HepG2 (cell line): ENCODE measurements around the gene ACOT13. TPM values are rescaled to one million over a fixed set of nuclear protein-coding genes. Genes with fewer than 3 reads are reported as not detected.

Source experiments
- KAT2B ChIP-seq: fragments of 150-350 bp; IDR thresholded peaks from 2 replicates; pipeline ENCODE4 v1.6.1; 2014; ENCODE audit warnings: low read depth, low read length, borderline replicate concordance
- KLF12 ChIP-seq: sonication (generic); formaldehyde crosslinking; IDR thresholded peaks from 2 replicates; pipeline ENCODE4 v1.4.0; 2020; ENCODE audit warnings: missing genetic modification reagents, borderline replicate concordance
- MEIS1 ChIP-seq: sonication (generic); formaldehyde crosslinking; IDR thresholded peaks from 2 replicates; pipeline ENCODE4 v1.9.0; 2021; ENCODE audit warnings: mild to moderate bottlenecking, missing genetic modification reagents, moderate library complexity, borderline replicate concordance
- NFE2L2 ChIP-seq: fragments of 150-350 bp; IDR thresholded peaks from 2 replicates; pipeline ENCODE4 v1.6.1; 2014; ENCODE audit warnings: low read length
- NFYB ChIP-seq: sonication (generic); formaldehyde crosslinking; IDR thresholded peaks from 2 replicates; pipeline ENCODE4 v1.4.0; 2020; ENCODE audit warnings: missing genetic modification reagents
- RBM39 ChIP-seq: fragments of 200-400 bp; formaldehyde crosslinking; IDR thresholded peaks from one replicate; pipeline ENCODE4 v1.6.1; 2018; ENCODE audit warnings: antibody characterized with exemption, mild to moderate bottlenecking, low read depth, low read length; ENCODE audit not compliant: poor library complexity, severe bottlenecking
- ZBTB33 ChIP-seq: sonication (generic); formaldehyde crosslinking; IDR thresholded peaks from 2 replicates; pipeline ENCODE4 v1.4.0; 2020; ENCODE audit warnings: missing genetic modification reagents
- ZBTB40 ChIP-seq, 2 experiments: fragments of 450-650 bp in 1 of 2; sonication (generic) in 1 of 2; formaldehyde crosslinking in 1 of 2; IDR thresholded peaks; 2 replicates each; pipeline versions ENCODE4 v1.6.1 to v1.8.0; 2016 to 2022; ENCODE audit warnings: antibody characterized with exemption in 1 of 2, mild to moderate bottlenecking in 1 of 2, missing genetic modification reagents in 1 of 2
- ZKSCAN8 ChIP-seq: IDR thresholded peaks from 2 replicates; pipeline ENCODE4 v1.6.1; 2016; ENCODE audit warnings: borderline replicate concordance, missing genetic modification reagents, missing compliant biosample characterization
- ZNF280D ChIP-seq: sonication (generic); formaldehyde crosslinking; IDR thresholded peaks from 2 replicates; pipeline ENCODE4 v1.5.1; 2020; ENCODE audit warnings: mild to moderate bottlenecking, missing genetic modification reagents
- ZNF512B ChIP-seq: sonication (generic); formaldehyde crosslinking; IDR thresholded peaks from 2 replicates; pipeline ENCODE4 v1.5.1; 2020; ENCODE audit warnings: missing genetic modification reagents, mild to moderate bottlenecking, borderline replicate concordance
- polyA plus RNA-seq, 8 experiments: library from polyadenylated mRNA; depleted of rRNA in 3 of 8; stranded (reverse) in 7 of 8; unstranded in 1 of 8; fragments of >200 nt; fragmentation: Illumina TruSeq in 4 of 8; extraction: Trizol in 4 of 8; gene quantifications; 2 replicates each; pipeline versions ENCODE4 v1.2.1 to v1.2.3, GENCODE V29; 2011 to 2016; ENCODE audit warnings: low read depth in 4 of 8, missing spikeins in 1 of 8, mixed read lengths in 1 of 8; ENCODE audit not compliant: insufficient read depth in 1 of 8
- total RNA-seq, 5 experiments: library from RNA; depleted of rRNA; stranded (reverse); fragments of >200 nt; fragmentation: Illumina TruSeq; extraction: Trizol; gene quantifications; 2 replicates each; pipeline ENCODE4 v1.2.3, GENCODE V29; 2016; ENCODE audit warnings: low read depth in 1 of 5

Gene ACOT13
- total and polyA plus RNA-seq, 2 of the 13 experiments (the other 11 are each of a cell fraction or from before 2014, with no cell fraction given), result 31.5 to 45.1 TPM

- TF ChIP-seq ZNF512B (CRISPR knock-in tag), result 0 out of 2 replicates have a peak, but pooled peaks have one; percentile 85
- TF ChIP-seq KLF12 (CRISPR knock-in tag), result no peak
- peak; percentile 3; the same call in 1 of the 2 replicates for TF ChIP-seq NFYB
- TF ChIP-seq NFE2L2, result no peak
- no peak for TF ChIP-seq KAT2B
- TF ChIP-seq ZNF280D (CRISPR knock-in tag), result peak; percentile 56
- TF ChIP-seq ZBTB40 (IDR thresholded peaks at IDR 0.05), result no peak
- TF ChIP-seq ZBTB40 (CRISPR knock-in tag; IDR thresholded peaks at IDR 0.05), result peak; percentile 36
- TF ChIP-seq MEIS1, result peak; percentile 65; the same call in 1 of the 2 replicates
- TF ChIP-seq ZKSCAN8 (CRISPR knock-in tag), result no peak
- 0 out of 2 replicates have a peak, but pooled peaks have one; percentile 1 for TF ChIP-seq ZBTB33
- peak; percentile 93 for TF ChIP-seq RBM39
Measured at GRCh38 chr6:24720131-24720603, 53.3 kb downstream of the ACOT13 start (continued).
